ENCODE measurements around the gene CHRNB4.

DNA sequence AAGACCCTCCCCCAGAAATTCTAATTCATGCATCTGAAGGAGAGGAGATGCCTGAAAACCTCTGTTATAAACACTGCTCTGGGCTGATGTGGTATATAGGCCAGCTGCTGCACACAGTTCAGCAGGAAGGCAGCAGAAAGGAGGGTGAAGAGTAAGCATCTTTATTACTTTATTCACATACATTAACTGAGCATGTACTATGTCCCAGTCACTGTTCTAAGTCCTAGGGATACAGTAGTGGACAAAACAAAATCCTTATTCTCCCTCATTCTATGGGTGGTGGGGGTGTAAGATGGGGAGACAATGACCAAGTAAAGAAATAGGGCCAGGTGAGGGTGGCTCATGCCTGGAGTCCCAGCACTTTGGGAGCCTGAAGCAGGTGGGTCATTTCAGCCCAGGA, 17.8 kb upstream of the CHRNB4 start:
- TF ChIP-seq, protein P1, sequence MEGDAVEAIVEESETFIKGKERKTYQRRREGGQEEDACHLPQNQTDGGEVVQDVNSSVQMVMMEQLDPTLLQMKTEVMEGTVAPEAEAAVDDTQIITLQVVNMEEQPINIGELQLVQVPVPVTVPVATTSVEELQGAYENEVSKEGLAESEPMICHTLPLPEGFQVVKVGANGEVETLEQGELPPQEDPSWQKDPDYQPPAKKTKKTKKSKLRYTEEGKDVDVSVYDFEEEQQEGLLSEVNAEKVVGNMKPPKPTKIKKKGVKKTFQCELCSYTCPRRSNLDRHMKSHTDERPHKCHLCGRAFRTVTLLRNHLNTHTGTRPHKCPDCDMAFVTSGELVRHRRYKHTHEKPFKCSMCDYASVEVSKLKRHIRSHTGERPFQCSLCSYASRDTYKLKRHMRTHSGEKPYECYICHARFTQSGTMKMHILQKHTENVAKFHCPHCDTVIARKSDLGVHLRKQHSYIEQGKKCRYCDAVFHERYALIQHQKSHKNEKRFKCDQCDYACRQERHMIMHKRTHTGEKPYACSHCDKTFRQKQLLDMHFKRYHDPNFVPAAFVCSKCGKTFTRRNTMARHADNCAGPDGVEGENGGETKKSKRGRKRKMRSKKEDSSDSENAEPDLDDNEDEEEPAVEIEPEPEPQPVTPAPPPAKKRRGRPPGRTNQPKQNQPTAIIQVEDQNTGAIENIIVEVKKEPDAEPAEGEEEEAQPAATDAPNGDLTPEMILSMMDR (IDR thresholded peaks at IDR 0.05) = no peak
- TF ChIP-seq REST (IDR thresholded peaks at IDR 0.05) (no peak), CHD4 (IDR thresholded peaks at IDR 0.05; ENCODE audit: borderline replicate concordance) (no peak), JUNB (IDR thresholded peaks at IDR 0.05) (no peak), MAX (IDR thresholded peaks at IDR 0.05) (no peak), CEBPB (IDR thresholded peaks at IDR 0.05) (no peak), POLR2A (IDR thresholded peaks at IDR 0.05; ENCODE audit: low read length) (no peak), PHF8 (IDR thresholded peaks at IDR 0.05; ENCODE audit: borderline replicate concordance, low read depth) (no peak), SMC3 (IDR thresholded peaks at IDR 0.05) (no peak), MAFK (IDR thresholded peaks at IDR 0.05; ENCODE audit: partially characterized antibody) (no peak), MYC (IDR thresholded peaks at IDR 0.05; ENCODE audit: borderline replicate concordance, low read length) (no peak), ZSCAN20 (CRISPR knock-in tag; IDR thresholded peaks at IDR 0.05) (no peak), HOXA7 (CRISPR knock-in tag; IDR thresholded peaks at IDR 0.05) (no peak)
